A549 (cell line): ENCODE results near the gene DOCK7.

Experiments
- BCL3 ChIP-seq: fragments of >200 bp; sonication (Bioruptor Twin); formaldehyde crosslinking; IDR thresholded peaks from 3 replicates; pipeline ENCODE4 v1.6.1; 2016
- CEBPB ChIP-seq, 2 experiments: fragments of >200 bp in 1 of 2; sonication (Bioruptor Twin) in 1 of 2; formaldehyde crosslinking in 1 of 2; IDR thresholded peaks; 2 replicates each; pipeline ENCODE4 v1.6.1; 2012 to 2016
- CTCF ChIP-seq: fragments of >200 bp; sonication (Bioruptor Twin); formaldehyde crosslinking; IDR thresholded peaks from 3 replicates; pipeline ENCODE4 v1.5.1; 2016
- EP300 ChIP-seq, 2 experiments: fragments of >200 bp; sonication (Bioruptor Twin); formaldehyde crosslinking; IDR thresholded peaks; 2 replicates in 1 of 2; 3 replicates in 1 of 2; pipeline ENCODE4 v1.6.1; 2016 to 2017
- HMGXB4 ChIP-seq: fragments of 250-450 bp; sonication (Bioruptor Pico); IDR thresholded peaks from 2 replicates; pipeline ENCODE4 v1.5.0; 2021; ENCODE audit warnings: mild to moderate bottlenecking, moderate library complexity, borderline replicate concordance

DNA sequence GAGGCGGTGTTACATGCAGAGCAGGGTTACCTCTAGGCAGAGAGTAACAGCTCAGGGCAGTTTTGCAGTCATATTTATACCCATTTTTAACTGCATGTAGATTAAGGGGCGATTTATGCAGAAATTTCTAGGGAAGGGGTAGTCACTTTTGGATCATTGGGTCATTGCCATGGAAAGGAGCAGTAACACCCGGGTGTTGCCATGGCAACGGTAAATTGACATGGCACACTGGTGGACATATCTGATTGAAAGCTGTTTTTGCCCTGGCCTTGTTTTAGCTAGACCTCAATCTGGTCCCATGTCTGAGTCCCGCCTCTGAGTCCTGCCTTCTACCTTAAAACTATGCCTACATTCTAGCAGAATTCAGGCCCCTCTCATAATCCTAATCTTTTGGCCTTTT lies 263.1 kb downstream of the DOCK7 start:
- TF ChIP-seq CTCF (no peak), CEBPB (IDR thresholded peaks at IDR 0.05) (no peak), EP300 (IDR thresholded peaks at IDR 0.05) (no peak), BCL3 (no peak), HMGXB4 (CRISPR knock-in tag) (no peak)
